Fibroblast of pulmonary artery (primary cell): ENCODE results near the gene TMC1.

Experiments used
- DNase-seq: peaks from one replicate; pipeline ENCODE4 v3.0.0-alpha.2; 2010; ENCODE audit warnings: low read depth
- H3K4me3 ChIP-seq: replicated peaks from 2 replicates; pipeline ENCODE4 v1.5.1; 2011; ENCODE audit warnings: low read depth, mild to moderate bottlenecking, control low read depth, low read length, moderate library complexity
- CTCF ChIP-seq: IDR thresholded peaks from 2 replicates; pipeline ENCODE4 v1.5.1; 2011; ENCODE audit warnings: mild to moderate bottlenecking, control low read depth, low read length, inconsistent platforms; ENCODE audit errors: missing control alignments

Gene TMC1

GRCh38 chr9:72753266-72753893 lies 232.0 kb downstream of the TMC1 start:
- H3K4me3 ChIP-seq, result no peak overlapping the region
- TF ChIP-seq CTCF, result peak; percentile 46
- peak; percentile 43 for DNase-seq

GRCh38 chr9:72755836-72756235 lies 234.4 kb downstream of the TMC1 start:
- TF ChIP-seq CTCF, result no peak
- DNase-seq, result no peak
- H3K4me3 ChIP-seq, result no peak overlapping the region

GRCh38 chr9:72758944-72759343 lies 237.5 kb downstream of the TMC1 start:
- TF ChIP-seq CTCF, result no peak
- no peak overlapping the region for H3K4me3 ChIP-seq
- DNase-seq, result no peak

GRCh38 chr9:72763022-72763421 lies 241.6 kb downstream of the TMC1 start:
- no peak for TF ChIP-seq CTCF
- no peak for DNase-seq

GRCh38 chr9:72769546-72769945 lies 248.1 kb downstream of the TMC1 start:
- TF ChIP-seq CTCF, result no peak
- H3K4me3 ChIP-seq, result no peak overlapping the region
- DNase-seq, result no peak

More at GRCh38 chr9:72763022-72763421, 241.6 kb downstream of the TMC1 start:
- no peak overlapping the region for H3K4me3 ChIP-seq

- TF ChIP-seq CTCF, result no peak
These were observed 251.3 kb downstream of the TMC1 start for GRCh38 chr9:72772661-72773060.

GRCh38 chr9:72773570-72773969 lies 252.2 kb downstream of the TMC1 start:
- no peak for DNase-seq
- TF ChIP-seq CTCF, result no peak
- no peak overlapping the region for H3K4me3 ChIP-seq

More at GRCh38 chr9:72772661-72773060, 251.3 kb downstream of the TMC1 start:
- no peak for DNase-seq
- H3K4me3 ChIP-seq, result no peak overlapping the region
